ENCODE data around the gene SYNGR1.

DNA sequence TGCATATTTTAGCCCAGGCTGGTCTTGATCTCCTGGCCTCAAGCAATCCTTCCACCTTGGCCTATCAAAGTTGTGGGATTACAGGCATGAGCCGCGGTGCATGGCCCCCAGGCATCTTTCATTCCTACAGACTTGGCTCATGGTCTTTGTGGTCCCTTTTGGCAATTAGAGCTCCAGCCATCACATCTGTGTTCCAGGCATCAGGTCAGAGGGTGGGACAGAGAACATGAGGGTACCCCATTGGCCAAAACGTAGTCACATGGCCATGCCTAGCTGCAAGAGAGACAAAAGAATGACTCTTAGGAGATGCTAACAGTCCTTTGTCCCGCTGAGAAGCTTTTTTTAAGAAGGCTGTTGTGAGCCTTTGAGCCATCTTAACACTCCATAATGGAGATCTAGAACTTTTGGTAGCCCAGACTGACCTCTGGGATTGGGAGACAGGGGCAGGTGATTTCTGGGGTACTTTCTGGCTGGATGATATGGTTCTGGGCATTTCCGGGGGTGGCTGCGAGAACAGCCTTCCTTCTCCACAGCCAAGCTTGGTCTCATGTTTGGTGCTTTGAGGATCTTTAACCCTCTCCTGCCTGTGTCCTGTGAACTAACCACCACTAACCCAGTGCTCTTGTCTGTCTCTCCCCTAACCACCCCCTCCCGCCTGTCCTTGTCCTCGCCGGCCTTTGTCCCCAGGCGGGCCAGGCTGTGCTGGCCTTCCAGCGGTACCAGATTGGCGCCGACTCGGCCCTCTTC, 31.4 kb downstream of the SYNGR1 start:
- TF ChIP-seq POLR2A (IDR thresholded peaks at IDR 0.05; ENCODE audit: low read depth, low read length) (no peak), POU2F2 (IDR thresholded peaks at IDR 0.05; ENCODE audit: low read depth, low read length) (no peak), POLR2AphosphoS5 (IDR thresholded peaks at IDR 0.05; ENCODE audit: low read depth, low read length) (no peak), TAF1 (IDR thresholded peaks at IDR 0.05; ENCODE audit: low read depth, low read length) (no peak), SPI1 (IDR thresholded peaks at IDR 0.05; ENCODE audit: low read depth, low read length) (no peak)
